Ishikawa (cell line): ENCODE data around the gene ADCY9.

Source experiments
- CEBPB ChIP-seq: IDR thresholded peaks from 2 replicates; pipeline ENCODE4 v1.6.1; 2012
- CREB1 ChIP-seq: IDR thresholded peaks from 2 replicates; pipeline ENCODE4 v1.6.1; 2012; ENCODE audit warnings: low read depth
- EGR1 ChIP-seq: IDR thresholded peaks from 2 replicates; pipeline ENCODE4 v1.6.1; 2012
- EP300 ChIP-seq: IDR thresholded peaks from 2 replicates; pipeline ENCODE4 v1.6.1; 2012; ENCODE audit warnings: borderline replicate concordance
- FOXM1 ChIP-seq: IDR thresholded peaks from 2 replicates; pipeline ENCODE4 v1.6.1; 2012; ENCODE audit warnings: low read depth, borderline replicate concordance
- NFIC ChIP-seq: IDR thresholded peaks from 2 replicates; pipeline ENCODE4 v1.6.1; 2012
- RAD21 ChIP-seq: IDR thresholded peaks from 2 replicates; pipeline ENCODE4 v1.6.1; 2012; ENCODE audit warnings: low read depth
- TAF1 ChIP-seq: IDR thresholded peaks from 2 replicates; pipeline ENCODE4 v1.6.1; 2012; ENCODE audit warnings: low read depth, mild to moderate bottlenecking
- TCF12 ChIP-seq: IDR thresholded peaks from 2 replicates; pipeline ENCODE4 v1.6.1; 2012; ENCODE audit warnings: low read depth
- TEAD4 ChIP-seq: IDR thresholded peaks from 2 replicates; pipeline ENCODE4 v1.6.1; 2012
- YY1 ChIP-seq: IDR thresholded peaks from 2 replicates; pipeline ENCODE4 v1.6.1; 2012; ENCODE audit warnings: low read depth
- ZBTB7A ChIP-seq: IDR thresholded peaks from 2 replicates; pipeline ENCODE4 v1.6.1; 2012; ENCODE audit warnings: low read depth
- TF ChIP-seq, protein P1 (sequence below): IDR thresholded peaks from 2 replicates; pipeline ENCODE4 v1.6.1; 2012
- TF ChIP-seq, protein P2 (sequence below): IDR thresholded peaks from 2 replicates; pipeline ENCODE4 v1.6.1; 2012; ENCODE audit warnings: low read depth, mild to moderate bottlenecking
- TF ChIP-seq, protein P3 (sequence below): IDR thresholded peaks from 2 replicates; pipeline ENCODE4 v1.6.1; 2012

ADCY9 gene

DNA sequence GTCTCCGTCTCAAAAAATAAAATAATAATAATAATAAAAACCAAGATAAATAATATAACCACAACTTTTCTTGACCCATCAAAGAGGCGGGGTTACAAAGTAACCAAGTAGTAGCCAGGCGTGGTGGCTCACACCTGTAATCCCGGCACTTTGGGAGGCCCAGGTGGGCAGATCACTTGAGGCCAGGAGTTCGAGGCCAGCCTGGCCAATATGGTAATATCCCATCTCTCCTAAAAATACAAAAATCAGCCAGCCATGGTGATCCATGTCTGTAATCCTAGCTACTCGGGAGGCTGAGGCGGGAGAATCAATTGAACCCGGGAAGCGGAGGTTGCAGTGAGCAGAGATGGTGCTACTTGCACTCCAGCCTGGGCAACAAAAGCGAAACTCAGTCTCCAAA lies 45.3 kb downstream of the ADCY9 start:
- TF ChIP-seq, protein P1, sequence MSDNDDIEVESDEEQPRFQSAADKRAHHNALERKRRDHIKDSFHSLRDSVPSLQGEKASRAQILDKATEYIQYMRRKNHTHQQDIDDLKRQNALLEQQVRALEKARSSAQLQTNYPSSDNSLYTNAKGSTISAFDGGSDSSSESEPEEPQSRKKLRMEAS = no peak
- TF ChIP-seq FOXM1 = no peak
- no peak for TF ChIP-seq EP300
- no peak for TF ChIP-seq CREB1
- TF ChIP-seq ZBTB7A = no peak
- TF ChIP-seq, protein P2, sequence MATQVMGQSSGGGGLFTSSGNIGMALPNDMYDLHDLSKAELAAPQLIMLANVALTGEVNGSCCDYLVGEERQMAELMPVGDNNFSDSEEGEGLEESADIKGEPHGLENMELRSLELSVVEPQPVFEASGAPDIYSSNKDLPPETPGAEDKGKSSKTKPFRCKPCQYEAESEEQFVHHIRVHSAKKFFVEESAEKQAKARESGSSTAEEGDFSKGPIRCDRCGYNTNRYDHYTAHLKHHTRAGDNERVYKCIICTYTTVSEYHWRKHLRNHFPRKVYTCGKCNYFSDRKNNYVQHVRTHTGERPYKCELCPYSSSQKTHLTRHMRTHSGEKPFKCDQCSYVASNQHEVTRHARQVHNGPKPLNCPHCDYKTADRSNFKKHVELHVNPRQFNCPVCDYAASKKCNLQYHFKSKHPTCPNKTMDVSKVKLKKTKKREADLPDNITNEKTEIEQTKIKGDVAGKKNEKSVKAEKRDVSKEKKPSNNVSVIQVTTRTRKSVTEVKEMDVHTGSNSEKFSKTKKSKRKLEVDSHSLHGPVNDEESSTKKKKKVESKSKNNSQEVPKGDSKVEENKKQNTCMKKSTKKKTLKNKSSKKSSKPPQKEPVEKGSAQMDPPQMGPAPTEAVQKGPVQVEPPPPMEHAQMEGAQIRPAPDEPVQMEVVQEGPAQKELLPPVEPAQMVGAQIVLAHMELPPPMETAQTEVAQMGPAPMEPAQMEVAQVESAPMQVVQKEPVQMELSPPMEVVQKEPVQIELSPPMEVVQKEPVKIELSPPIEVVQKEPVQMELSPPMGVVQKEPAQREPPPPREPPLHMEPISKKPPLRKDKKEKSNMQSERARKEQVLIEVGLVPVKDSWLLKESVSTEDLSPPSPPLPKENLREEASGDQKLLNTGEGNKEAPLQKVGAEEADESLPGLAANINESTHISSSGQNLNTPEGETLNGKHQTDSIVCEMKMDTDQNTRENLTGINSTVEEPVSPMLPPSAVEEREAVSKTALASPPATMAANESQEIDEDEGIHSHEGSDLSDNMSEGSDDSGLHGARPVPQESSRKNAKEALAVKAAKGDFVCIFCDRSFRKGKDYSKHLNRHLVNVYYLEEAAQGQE = no peak

GRCh38 chr16:4067262-4068001 lies 48.8 kb downstream of the ADCY9 start:
- TF ChIP-seq, protein P1 = no peak
- TF ChIP-seq YY1 = no peak
- TF ChIP-seq TAF1 = no peak
- TF ChIP-seq TEAD4 = no peak
- no peak for TF ChIP-seq CREB1
- no peak for TF ChIP-seq RAD21
- TF ChIP-seq EP300 = no peak
- TF ChIP-seq EGR1 = no peak

DNA sequence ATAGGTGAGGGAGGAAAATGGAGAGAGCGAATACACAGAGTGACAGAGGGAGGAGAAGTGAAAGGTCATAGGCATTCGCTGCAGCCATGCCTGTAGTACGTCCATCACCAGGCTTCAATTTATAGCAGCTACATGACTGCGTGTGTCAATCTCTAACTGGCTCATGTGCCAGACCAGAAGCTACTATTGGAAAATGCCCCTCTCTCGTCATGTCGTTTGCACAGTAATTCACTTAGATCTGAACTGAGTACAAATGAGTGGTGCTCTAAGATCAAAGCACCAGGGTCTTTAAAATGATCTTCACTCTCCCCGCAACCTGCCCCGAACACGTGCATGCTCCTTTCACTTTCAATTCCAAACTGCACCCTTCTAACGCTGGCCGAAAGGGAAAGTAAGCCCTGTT lies 51.3 kb downstream of the ADCY9 start:
- TF ChIP-seq RAD21 (no peak), EGR1 (no peak), CEBPB (no peak), YY1 (no peak)
- TF ChIP-seq, protein P2 = no peak

GRCh38 chr16:4062212-4062802 lies 53.9 kb downstream of the ADCY9 start:
- TF ChIP-seq, protein P2 = no peak
- no peak for TF ChIP-seq CEBPB
- TF ChIP-seq RAD21 = no peak
- TF ChIP-seq, protein P1 = no peak
- no peak for TF ChIP-seq YY1
- TF ChIP-seq NFIC = no peak
- no peak for TF ChIP-seq TCF12
- TF ChIP-seq FOXM1 = no peak
- TF ChIP-seq, protein P3, sequence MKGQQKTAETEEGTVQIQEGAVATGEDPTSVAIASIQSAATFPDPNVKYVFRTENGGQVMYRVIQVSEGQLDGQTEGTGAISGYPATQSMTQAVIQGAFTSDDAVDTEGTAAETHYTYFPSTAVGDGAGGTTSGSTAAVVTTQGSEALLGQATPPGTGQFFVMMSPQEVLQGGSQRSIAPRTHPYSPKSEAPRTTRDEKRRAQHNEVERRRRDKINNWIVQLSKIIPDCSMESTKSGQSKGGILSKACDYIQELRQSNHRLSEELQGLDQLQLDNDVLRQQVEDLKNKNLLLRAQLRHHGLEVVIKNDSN = no peak

DNA sequence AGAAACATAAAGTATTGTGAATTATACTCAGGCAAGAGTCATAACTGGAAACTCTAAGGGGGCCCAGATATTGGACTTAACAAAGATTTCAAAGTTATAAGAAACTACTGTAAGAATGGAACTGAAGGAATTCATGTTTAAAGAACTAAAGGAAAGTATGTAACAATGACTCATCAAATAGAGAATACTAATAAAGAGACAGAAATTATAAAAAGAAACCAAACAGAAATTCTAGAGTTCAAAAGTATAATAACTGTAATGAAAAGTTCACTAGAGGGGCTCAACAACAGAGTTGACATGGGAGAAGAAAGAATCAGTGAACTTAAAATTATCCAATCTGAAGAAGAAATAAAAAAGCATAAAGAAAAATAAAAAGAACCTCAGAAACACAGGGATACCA lies 55.4 kb downstream of the ADCY9 start:
- no peak for TF ChIP-seq CREB1
- TF ChIP-seq, protein P1 = no peak
- TF ChIP-seq EGR1 = no peak
- no peak for TF ChIP-seq NFIC
- no peak for TF ChIP-seq ZBTB7A
- no peak for TF ChIP-seq RAD21
